Measurements from ENCODE around the gene SLBP.

Gene SLBP

DNA sequence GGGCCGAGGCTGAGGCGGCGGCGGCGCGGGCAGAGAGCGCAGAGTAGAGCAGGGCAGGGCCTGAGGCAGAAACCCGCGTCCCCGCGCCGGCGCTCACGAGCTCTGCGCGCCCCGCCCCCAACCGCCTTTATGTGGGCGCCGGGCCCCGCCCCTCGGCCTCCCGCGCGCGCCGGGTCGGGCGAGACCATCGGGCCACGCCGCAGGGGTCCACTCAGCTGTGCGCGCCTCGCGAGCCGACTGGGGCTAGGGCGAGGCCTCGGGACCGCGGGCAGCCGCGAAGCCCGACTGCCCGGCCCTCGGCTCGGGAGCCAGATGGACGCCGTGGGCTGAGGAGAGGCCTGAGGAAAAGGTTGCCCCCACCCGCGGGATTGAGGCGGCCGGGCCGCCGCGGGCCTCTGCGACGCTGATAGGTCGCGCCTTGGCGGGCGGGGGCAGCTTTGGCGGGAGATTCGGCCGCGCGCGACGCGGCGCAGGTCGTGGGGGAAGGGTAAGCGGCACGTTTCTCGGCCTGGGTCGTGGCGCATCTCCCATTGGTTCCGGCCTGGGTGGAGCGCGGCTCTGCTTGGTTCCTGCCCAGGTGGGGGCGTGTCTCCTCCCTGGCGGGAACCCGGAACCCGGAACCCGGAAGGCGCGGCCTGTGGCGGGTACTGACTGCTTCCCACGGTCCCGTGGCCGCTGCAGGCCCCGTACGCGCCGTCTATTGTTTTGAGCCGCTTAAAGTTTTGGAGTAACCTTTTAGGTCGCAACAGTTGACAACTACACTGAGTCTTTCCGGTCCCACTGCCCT, at the start of gene SLBP:
SLBP (minus strand) TSS at position 104 of the 787 bp plus-strand sequence. CDS start 131 bp downstream, outside the sequence.
- DNase-seq = peak; percentile 89

GRCh38 chr4:1761130-1761689, 49.1 kb upstream of the SLBP start:
- DNase-seq = no peak

- no peak for DNase-seq
Measured at GRCh38 chr4:1760521-1761071, 48.5 kb upstream of the SLBP start.

- DNase-seq = no peak
Measured at GRCh38 chr4:1759818-1760223, 47.7 kb upstream of the SLBP start.

GRCh38 chr4:1759170-1759817, 47.2 kb upstream of the SLBP start:
- DNase-seq = no peak

- DNase-seq = no peak
Measured at GRCh38 chr4:1758306-1759121, 46.4 kb upstream of the SLBP start.

DNA sequence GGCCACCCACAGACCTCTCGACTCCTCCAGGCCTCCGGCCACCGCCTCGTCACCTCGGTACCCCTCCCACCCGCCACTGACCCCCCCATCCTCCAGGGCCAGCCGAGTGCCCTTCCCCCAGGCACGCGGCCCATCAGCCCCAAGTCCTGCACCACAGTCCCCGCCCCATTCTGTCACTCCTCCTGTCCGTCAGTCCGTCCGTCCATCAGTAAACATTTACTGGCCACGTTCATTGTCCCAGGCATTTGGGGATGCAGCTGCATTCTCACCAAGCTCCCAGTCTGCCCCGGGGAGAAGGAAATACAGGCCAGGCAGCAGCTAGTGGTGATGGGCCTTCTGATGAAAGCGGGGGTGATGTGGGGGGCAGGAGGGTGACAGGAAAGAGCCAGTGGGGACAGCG, 45.7 kb upstream of the SLBP start:
- no peak for DNase-seq

DNA sequence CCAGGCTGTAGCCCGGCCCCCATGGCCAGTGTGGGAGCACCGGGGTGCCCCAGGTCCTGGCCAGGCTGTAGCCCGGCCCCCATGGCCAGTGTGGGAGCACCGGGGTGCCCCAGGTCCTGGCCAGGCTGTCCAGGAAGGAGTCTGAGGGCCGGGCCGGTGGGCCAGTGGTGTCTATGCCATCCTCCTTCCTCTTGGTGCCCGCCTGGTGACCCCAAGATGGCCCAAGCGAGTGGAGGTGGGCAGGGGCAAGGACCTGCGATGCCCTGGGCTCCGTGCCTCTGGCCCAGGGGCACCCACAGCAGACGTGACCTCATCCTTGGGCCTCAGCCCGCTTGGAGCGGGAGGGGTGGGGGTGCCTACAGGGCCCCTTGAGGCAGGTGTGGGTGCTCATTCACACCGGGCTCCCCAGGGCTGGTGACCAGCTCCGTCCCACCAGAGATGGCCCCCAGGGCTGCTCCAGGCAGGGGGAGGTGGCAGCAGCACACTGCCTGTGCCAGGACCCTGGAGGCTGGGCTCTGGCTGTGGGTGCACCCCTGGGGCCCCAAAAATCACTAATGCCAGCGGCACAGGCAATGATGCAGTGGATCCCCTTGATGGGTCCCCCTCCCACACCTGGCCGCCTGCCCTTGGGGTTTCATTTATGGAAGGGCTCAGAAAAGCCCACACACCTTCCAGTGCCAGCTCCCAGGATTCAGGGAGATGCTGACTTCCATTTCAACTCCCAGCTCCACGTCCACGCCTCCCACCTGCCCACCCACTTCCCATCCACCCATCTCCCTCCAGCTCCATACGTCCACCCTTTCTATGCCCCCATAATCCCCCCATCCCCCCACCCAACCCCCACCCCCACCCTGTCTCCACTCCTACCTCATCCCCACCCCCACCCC, 45.0 kb upstream of the SLBP start:
- no peak for DNase-seq

GRCh38 chr4:1756079-1756478, 44.0 kb upstream of the SLBP start:
- DNase-seq = no peak

DNA sequence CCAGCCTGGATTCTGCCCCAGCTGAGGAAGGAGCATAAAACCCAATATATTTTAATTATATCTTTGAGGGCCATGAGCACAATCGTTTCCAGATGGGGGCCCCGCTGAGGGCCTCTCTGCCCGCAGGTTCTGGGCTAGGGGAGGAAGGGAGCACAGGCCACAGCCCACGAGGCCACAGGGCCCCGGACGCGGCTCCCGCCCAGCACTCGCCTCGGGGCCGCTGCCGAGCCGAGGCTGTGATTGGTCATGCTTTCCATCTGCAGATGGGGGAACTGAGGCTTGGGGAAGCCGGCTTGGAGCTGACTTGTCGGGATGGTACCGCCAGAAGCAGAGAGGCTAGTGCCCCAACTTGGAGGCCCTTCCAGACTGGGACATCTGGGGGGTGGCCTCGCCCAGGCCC, 43.2 kb upstream of the SLBP start:
- no peak for DNase-seq

DNA sequence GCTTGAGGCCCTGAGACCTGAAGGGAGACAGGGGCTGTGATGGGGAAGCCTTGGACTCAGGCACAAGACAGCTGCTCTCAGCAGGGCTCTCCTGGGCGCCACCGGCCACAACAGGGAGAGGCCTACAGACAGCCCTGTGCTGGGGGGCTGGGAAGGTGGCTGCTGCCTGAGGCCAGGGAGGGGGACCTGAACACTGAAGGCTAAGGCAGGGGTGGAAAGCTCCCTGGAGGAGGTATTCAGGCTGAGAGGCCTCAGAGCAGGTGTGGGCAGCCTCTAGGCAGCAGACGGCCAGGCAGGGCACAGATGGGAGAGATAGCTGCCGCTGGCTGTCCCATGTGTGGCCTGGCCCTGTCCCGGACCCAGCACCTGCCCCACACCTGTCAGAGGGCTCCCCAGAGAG, 42.2 kb upstream of the SLBP start:
- DNase-seq = no peak

GRCh38 chr4:1753697-1754311, 41.7 kb upstream of the SLBP start:
- no peak for DNase-seq

DNA sequence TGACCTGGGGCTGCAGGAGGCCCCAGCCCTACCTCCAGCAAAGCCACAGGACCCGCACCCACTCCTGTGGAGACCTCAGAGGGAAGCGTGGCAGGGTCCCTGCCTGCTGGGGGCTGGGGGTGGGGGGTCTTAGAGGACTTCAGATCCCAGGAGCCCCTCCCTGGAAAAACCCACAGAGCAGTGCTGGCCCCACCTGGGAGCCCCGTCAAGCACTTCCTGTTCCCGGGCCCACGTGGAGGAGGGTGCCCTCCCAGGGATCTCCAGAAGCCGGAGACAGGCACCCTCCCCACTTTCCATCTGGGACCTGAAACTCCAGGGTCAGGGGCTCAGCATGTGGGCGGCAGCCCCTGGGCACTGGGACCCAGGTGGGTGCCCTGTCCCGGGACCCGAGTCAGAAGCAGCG, 41.2 kb upstream of the SLBP start:
- DNase-seq = no peak

DNA sequence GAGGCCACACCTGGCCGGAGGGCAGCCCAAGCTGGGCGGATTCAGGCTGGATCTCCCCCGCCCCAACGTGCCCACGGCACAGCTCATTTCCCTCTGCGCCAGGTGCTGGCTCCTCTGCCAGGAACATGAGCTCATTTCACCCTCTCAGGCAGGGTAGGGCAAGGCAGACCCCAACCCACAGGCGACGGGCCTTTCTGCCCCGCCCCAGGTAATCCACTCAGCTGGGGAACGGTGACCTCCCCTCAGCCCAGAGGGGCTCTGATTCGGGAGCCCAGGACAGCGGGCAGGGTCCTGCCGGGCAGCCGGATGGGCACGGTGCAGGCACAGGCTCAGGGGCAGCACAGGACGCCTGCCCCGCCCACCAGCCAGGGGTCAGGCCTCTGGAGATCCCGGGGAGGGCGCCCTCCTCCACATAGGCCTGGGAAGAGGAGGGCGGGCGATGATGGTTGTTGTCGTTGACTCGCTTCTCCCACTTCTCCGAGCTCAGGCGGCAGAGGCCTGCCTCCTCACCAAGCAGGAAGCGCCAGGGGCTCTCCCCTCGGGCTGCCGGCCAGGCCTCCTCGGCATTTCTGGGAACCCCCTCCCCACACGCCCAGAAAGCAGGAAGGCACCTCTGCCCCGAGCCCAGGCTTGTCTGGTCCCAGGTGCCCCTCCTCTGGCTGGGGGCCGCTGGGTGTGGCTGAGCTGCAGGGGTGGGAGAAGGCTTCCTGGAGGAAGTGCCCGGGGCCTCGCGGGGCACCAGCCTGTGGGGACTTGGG, 40.3 kb upstream of the SLBP start:
- DNase-seq = no peak

- DNase-seq = no peak
Measured at GRCh38 chr4:1751919-1752283, 39.8 kb upstream of the SLBP start.

- no peak for DNase-seq
Measured at GRCh38 chr4:1751155-1751918, 39.2 kb upstream of the SLBP start.

DNA sequence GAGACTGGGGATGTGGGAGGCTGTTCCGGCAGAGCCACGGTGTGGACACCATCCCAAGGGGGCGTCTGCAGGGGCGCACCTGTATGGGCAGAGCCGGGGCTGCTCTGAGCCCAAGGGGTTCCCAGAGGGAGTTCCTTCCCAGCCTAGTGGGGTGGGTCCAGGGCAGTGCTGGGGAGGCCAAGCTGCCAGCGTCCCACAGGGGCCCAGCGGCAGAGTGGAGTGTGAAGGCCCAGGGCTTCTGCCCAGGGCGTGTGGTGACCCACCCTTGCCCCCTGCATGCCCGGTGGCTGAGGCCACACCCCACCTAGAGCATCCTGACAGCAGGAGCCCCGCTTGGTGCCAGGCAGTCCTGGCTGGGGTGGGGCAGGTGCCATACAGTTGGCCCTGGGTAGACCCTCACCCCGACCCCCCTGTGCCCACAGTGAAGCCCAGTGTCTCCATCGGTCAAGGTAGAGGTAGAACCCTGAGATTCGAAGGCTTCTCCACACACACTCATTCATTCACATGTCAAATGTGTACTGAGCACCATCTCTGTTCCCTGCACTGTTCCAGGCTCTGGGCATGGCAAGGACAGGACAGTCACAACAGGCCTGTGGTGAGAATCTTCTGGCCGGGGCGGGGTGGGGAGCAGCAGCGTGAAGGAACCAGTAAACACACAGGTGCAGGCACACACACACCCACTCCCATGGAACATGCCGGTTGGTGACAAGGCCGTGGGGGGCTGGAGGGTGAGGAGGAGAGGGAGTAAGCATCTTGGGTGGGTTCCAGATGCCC, 38.4 kb upstream of the SLBP start:
- no peak for DNase-seq

DNA sequence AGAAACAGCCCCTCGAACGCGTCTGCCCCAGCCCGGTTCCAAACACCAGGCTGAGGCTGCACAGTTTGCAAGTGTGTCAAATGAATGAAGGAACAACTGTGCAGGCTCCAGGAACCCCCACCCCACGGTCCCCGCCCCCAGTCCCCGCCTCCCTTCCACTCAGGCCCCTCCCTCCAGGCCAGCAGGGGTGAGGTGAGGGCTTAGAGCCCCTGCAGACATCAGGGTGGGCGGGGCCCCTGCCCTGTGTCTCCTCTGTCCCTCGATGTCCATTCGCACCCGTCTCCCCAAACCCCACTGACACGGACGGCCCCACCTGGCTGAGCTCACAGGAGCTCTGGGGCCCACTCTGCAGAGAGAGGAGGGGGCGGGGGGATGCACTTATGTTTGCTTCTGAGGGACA, 37.7 kb upstream of the SLBP start:
- no peak for DNase-seq

DNA sequence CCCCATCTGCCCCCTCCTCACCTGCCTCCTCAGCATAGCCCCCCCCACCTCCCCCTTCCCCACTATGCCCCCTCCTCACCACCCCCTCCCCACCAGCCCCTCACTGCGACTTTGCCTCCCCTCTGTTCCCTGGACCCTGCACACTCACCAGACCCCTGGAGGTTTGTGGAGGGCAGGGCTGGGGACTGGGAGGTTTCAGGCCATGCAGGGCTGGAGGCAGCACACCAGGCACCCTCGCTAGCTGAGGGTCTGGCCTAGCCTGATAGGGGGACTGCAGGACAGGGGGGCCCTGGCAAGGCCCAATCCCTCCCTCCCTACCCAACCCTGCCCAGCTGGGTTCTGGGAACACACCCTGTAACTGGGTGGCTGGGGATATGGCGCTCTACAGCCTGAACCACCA, 37.3 kb upstream of the SLBP start:
- DNase-seq = no peak
